HL-60 (cell line): ENCODE measurements around the gene SLC5A11.

ENCODE experiments used
- DNase-seq, 2 experiments: peaks; one replicate each; pipeline ENCODE4 v3.0.0-alpha.2; 2010 to 2020; ENCODE audit warnings: low read depth in 1 of 2, low spot score in 1 of 2
- H3K27ac ChIP-seq: fragments of 250-450 bp; sonication (Bioruptor Pico); replicated peaks from 2 replicates; pipeline ENCODE4 v1.5.1; 2020; ENCODE audit warnings: mild to moderate bottlenecking, moderate library complexity
- H3K27me3 ChIP-seq: fragments of 250-450 bp; sonication (Bioruptor Pico); 2 replicates; pipeline ENCODE4 v1.5.1; 2021; ENCODE audit warnings: mild to moderate bottlenecking, moderate library complexity; ENCODE audit not compliant: insufficient read depth, poor library complexity, severe bottlenecking
- H3K4me3 ChIP-seq: replicated peaks from 2 replicates; pipeline ENCODE4 v1.5.1; 2011; ENCODE audit warnings: mild to moderate bottlenecking, control low read depth, low read length; ENCODE audit not compliant: insufficient read depth
- GABPA ChIP-seq: IDR thresholded peaks from 2 replicates; pipeline ENCODE4 v1.6.1; 2012; ENCODE audit warnings: low read depth
- POLR2AphosphoS5 ChIP-seq: IDR thresholded peaks from 2 replicates; pipeline ENCODE4 v1.6.1; 2012; ENCODE audit warnings: low read depth
- SPI1 ChIP-seq: IDR thresholded peaks from 2 replicates; pipeline ENCODE4 v1.6.1; 2012; ENCODE audit warnings: low read depth, mild to moderate bottlenecking, borderline replicate concordance
- TF ChIP-seq, protein P1 (sequence below): IDR thresholded peaks from one replicate; pipeline ENCODE4 v1.5.1; 2011; ENCODE audit warnings: low read length, control low read depth, inconsistent platforms; ENCODE audit not compliant: insufficient read depth
- TF ChIP-seq, protein P2 (sequence below): IDR thresholded peaks from 2 replicates; pipeline ENCODE4 v1.6.1; 2012; ENCODE audit warnings: low read depth; ENCODE audit not compliant: insufficient replicate concordance

The SLC5A11 gene

DNA sequence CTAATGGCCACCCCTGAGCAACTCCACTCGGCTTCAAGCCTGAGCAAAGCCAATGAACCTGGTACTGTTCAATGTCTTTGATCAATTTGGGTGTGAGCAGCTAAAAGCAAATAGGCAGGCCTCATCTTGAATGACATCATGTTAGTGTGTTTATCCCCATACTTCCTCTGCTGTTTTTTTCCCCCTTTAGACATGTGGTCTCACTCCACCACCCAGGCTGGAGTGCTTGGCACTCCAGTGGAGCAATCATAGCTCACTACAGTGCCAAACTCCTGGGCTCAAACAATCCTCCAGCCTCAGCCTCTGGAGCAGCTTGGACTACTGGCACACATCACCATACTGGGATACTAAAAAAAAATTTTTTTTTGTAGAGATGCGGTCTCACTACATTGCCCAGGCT is 94.0 kb downstream of the SLC5A11 start:
- no peak for TF ChIP-seq GABPA
- no peak for TF ChIP-seq SPI1
- TF ChIP-seq, protein P1, sequence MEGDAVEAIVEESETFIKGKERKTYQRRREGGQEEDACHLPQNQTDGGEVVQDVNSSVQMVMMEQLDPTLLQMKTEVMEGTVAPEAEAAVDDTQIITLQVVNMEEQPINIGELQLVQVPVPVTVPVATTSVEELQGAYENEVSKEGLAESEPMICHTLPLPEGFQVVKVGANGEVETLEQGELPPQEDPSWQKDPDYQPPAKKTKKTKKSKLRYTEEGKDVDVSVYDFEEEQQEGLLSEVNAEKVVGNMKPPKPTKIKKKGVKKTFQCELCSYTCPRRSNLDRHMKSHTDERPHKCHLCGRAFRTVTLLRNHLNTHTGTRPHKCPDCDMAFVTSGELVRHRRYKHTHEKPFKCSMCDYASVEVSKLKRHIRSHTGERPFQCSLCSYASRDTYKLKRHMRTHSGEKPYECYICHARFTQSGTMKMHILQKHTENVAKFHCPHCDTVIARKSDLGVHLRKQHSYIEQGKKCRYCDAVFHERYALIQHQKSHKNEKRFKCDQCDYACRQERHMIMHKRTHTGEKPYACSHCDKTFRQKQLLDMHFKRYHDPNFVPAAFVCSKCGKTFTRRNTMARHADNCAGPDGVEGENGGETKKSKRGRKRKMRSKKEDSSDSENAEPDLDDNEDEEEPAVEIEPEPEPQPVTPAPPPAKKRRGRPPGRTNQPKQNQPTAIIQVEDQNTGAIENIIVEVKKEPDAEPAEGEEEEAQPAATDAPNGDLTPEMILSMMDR, result no peak
- TF ChIP-seq POLR2AphosphoS5, result no peak
- TF ChIP-seq, protein P2, sequence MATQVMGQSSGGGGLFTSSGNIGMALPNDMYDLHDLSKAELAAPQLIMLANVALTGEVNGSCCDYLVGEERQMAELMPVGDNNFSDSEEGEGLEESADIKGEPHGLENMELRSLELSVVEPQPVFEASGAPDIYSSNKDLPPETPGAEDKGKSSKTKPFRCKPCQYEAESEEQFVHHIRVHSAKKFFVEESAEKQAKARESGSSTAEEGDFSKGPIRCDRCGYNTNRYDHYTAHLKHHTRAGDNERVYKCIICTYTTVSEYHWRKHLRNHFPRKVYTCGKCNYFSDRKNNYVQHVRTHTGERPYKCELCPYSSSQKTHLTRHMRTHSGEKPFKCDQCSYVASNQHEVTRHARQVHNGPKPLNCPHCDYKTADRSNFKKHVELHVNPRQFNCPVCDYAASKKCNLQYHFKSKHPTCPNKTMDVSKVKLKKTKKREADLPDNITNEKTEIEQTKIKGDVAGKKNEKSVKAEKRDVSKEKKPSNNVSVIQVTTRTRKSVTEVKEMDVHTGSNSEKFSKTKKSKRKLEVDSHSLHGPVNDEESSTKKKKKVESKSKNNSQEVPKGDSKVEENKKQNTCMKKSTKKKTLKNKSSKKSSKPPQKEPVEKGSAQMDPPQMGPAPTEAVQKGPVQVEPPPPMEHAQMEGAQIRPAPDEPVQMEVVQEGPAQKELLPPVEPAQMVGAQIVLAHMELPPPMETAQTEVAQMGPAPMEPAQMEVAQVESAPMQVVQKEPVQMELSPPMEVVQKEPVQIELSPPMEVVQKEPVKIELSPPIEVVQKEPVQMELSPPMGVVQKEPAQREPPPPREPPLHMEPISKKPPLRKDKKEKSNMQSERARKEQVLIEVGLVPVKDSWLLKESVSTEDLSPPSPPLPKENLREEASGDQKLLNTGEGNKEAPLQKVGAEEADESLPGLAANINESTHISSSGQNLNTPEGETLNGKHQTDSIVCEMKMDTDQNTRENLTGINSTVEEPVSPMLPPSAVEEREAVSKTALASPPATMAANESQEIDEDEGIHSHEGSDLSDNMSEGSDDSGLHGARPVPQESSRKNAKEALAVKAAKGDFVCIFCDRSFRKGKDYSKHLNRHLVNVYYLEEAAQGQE, result no peak
- no peak overlapping the region for H3K27ac ChIP-seq
- H3K4me3 ChIP-seq, result no peak overlapping the region
- no peaks in the 10 kb centered on the region for H3K27me3 ChIP-seq
- DNase-seq, result no peak

DNA sequence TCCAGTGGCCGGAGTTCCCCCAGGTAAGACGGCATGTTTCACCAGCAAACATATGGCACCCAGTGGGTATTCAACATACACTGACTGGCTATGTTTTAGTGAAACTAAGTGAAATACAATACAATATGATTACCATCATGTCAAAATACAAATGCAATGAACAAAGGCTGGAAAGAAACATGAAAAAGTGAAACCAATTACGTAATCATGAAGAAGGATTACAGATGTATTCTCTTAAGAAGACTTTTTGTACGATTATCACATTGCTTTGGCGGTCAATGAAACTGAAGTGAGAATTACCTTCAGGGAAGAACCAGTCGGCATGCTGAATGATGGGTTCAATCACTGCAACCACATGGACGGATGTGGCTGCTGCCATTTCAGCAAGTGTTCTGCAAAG is 97.7 kb downstream of the SLC5A11 start:
- Histone ChIP-seq H3K27ac (no peak overlapping the region), H3K4me3 (no peak overlapping the region), H3K27me3 (no peaks in the 10 kb centered on the region)
- no peak for TF ChIP-seq POLR2AphosphoS5
- TF ChIP-seq SPI1, result no peak
- TF ChIP-seq, protein P2, result no peak
- TF ChIP-seq GABPA, result no peak
- no peak for DNase-seq

DNA sequence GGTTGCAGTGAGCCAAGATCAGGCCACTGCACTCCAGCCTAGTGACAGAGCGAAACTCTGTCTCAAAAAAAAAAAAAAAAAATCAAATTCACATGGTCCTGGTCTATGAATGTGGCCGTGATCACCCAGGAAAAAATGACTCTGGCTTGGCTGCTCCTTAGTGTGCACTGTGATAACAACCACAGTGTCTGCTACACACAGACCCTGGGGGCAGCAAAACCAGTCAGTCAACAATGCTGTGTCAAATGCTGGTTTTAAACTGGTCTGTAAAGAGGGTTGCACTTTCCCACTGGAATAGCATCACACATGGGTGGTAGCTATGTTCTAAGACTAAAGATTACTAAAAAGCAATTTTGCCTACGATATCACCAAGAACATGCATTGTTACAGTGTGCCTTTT is 98.4 kb downstream of the SLC5A11 start:
- TF ChIP-seq GABPA (no peak), SPI1 (no peak), POLR2AphosphoS5 (no peak)
- TF ChIP-seq, protein P2, result no peak
- TF ChIP-seq, protein P1, result no peak
- Histone ChIP-seq H3K4me3 (no peak overlapping the region), H3K27me3 (no peaks in the 10 kb centered on the region), H3K27ac (no peak overlapping the region)
- no peak for DNase-seq

DNA sequence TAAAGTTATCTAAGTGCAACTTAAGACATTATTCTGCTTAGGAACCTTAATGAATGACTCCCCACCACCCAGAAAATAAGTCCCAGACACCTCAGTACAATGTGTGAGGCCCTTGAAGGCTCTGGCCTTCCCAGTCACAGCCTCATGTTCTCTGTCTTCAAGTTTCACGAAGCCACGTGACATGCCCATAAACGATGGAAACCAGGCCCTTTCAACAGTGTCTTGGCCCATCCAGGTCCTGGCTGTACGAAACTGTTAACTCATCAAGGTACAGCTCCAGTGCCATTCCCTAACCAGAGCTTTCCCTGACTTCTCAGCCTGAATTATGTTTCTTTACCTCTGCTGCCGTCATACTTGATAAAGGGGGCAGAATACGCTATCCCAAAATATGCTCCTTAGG is 100.4 kb downstream of the SLC5A11 start:
- Histone ChIP-seq H3K27me3 (no peaks in the 10 kb centered on the region), H3K27ac (no peak overlapping the region), H3K4me3 (no peak overlapping the region)
- TF ChIP-seq SPI1 (no peak), GABPA (no peak), POLR2AphosphoS5 (no peak)
- TF ChIP-seq, protein P2, result no peak
- TF ChIP-seq, protein P1, result no peak
- no peak for DNase-seq
